Measurements from ENCODE around the gene ZNF276. TPM values are rescaled to one million over a fixed set of nuclear protein-coding genes. Genes with fewer than 3 reads are reported as not detected.
"Not testable (repeated sequence)": the region's sequence is repeated elsewhere in the genome, so short reads cannot be mapped to it uniquely, and the experiment has no call there.

Gene ZNF276
- total and polyA plus RNA-seq, 2 of the 8 experiments (the other 6 are each of a cell fraction or from before 2014, with no cell fraction given), result 6.4 to 9.3 TPM

GRCh38 chr16:89699629-89700099, 21.7 kb upstream of the ZNF276 start:
- H2AFZ ChIP-seq (ENCODE audit: low read length); H4K8ac ChIP-seq (ENCODE audit: extremely low read depth, insufficient read depth, low read length); H3K27me3 ChIP-seq (replicated peaks in 1 of 4; ENCODE audit: control insufficient read depth in 3 of 4, extremely low read depth in 1 of 4, insufficient read depth in 3 of 4, low read length in 3 of 4); H2BK15ac ChIP-seq (ENCODE audit: low read length); H3K23ac ChIP-seq (ENCODE audit: insufficient read length); H2BK5ac ChIP-seq (ENCODE audit: low read depth, low read length); H2AK5ac ChIP-seq (ENCODE audit: low read depth, low read length); H2BK12ac ChIP-seq (ENCODE audit: low read depth, low read length); FAIRE-seq; H3K18ac ChIP-seq (ENCODE audit: extremely low read depth, low read length); H3K14ac ChIP-seq (ENCODE audit: insufficient read length); DNase-seq (ENCODE audit: low read depth in 1 of 2, low spot score in 2 of 2); H4K5ac ChIP-seq (ENCODE audit: insufficient read length, low read depth, low read length); H3K9me3 ChIP-seq (ENCODE audit: insufficient read depth in 2 of 2, low read depth in 1 of 2, low read length in 1 of 2); H3K79me2 ChIP-seq (ENCODE audit: control insufficient read depth in 1 of 2, insufficient read depth in 2 of 2, low read length in 2 of 2); H2BK20ac ChIP-seq (ENCODE audit: low read length); H3K79me1 ChIP-seq (ENCODE audit: low read depth, low read length); H4K91ac ChIP-seq (replicated peaks; ENCODE audit: insufficient read length, low read length); H2BK120ac ChIP-seq (replicated peaks; ENCODE audit: low read depth, low read length); H3K56ac ChIP-seq (replicated peaks; ENCODE audit: insufficient read length, low read depth, low read length): not testable (repeated sequence)
- WGBS, 2 experiments (ENCODE audit: extremely low coverage in 1 of 2, insufficient coverage in 1 of 2, insufficient read length in 1 of 2, insufficient replicate concordance in 2 of 2, low coverage in 1 of 2, low lambda C conversion rate in 2 of 2, missing lambda C conversion rate in 1 of 2), result 77% methylated on average over 17 of the region's 18 CpGs; no CpG with 5 or more reads in 1 of the 2 experiments
- Histone ChIP-seq H3K27ac (ENCODE audit: low read depth, low read length) (peak overlapping the region; percentile 28; the same call in 1 of the 2 replicates), H3K4me2 (ENCODE audit: insufficient read depth in 1 of 2, low read depth in 2 of 2, low read length in 2 of 2) (peak overlapping the region; percentile 67 to 96), H4K20me1 (replicated peaks in 1 of 2; ENCODE audit: control insufficient read depth in 1 of 2, insufficient read depth in 2 of 2, low read length in 2 of 2) (peaks cover 0 to 20% of the 10 kb centered on the region in 2 experiments), H3K4me1 (replicated peaks in 1 of 4; ENCODE audit: control insufficient read depth in 3 of 4, insufficient read depth in 4 of 4, low read length in 3 of 4) (peaks cover 0 to 11% (median 5%) of the 10 kb centered on the region in 4 experiments; a peak in 5 of 7 replicates), H3K9ac (replicated peaks in 1 of 4; ENCODE audit: extremely low read depth in 1 of 4, low read depth in 3 of 4, low read length in 3 of 4) (peak overlapping the region in 1 of 4 experiments; percentile 13; a peak in 1 of 7 replicates), H3K4me3 (ENCODE audit: extremely low read depth in 1 of 4, insufficient read depth in 2 of 4, low read depth in 3 of 4, low read length in 4 of 4) (peak overlapping the region in 2 of 4 experiments; percentile 5 to 46; a peak in 3 of 8 replicates), H3K36me3 (ENCODE audit: control insufficient read depth in 2 of 4, insufficient read depth in 4 of 4, low read length in 3 of 4) (peaks cover 0 to 15% (median under 1%) of the 10 kb centered on the region in 4 experiments; a peak in 3 of 8 replicates), H3K23me2 (ENCODE audit: low read depth, low read length) (peaks cover 13% of the 10 kb centered on the region; the same call in 1 of the 2 replicates), H3K4ac (replicated peaks; ENCODE audit: insufficient read length, low read depth, low read length) (peak overlapping the region; percentile 65)
- ChIA-PET POLR2A (ENCODE audit: partially characterized antibody) (interaction anchor here (0.6 to 6.6 kb wide), 22 partner anchors 7 to 210 kb away, joined by 3 to 59 read pairs (median 4); partner anchors contain the start of genes CDK10, CHMP1A, CPNE7 and FANCA), CTCF (ENCODE audit: partially characterized antibody) (interaction anchor here (0.7 to 3.7 kb wide), 19 partner anchors 11 to 226 kb away, joined by 3 to 36 read pairs (median 5); partner anchors contain the start of gene CPNE7)

Measured in H1 (cell line).